Measurements from ENCODE around the gene NAA40.
A peak's percentile ranks its signal among the peaks of the same experiment; 100 is the strongest.

Gene NAA40

GRCh38 chr11:63938479-63939396 is at the start of gene NAA40:
Gene NAA40 (plus strand): TSS chr11:63939002. CDS start chr11:63939097, 95 bp downstream.
- H3K4me2 ChIP-seq, result peak within 1 kb of the TSS; percentile 95 to 99 (median 97)
- H3K9ac ChIP-seq, result peak within 1 kb of the TSS; percentile 78 to 89 (median 83)
- no peaks in the 10 kb centered on the region for H3K27me3 ChIP-seq
- no peaks in the 10 kb centered on the region for H3K9me3 ChIP-seq (replicated peaks in 1 of 11)
- no peak for TF ChIP-seq Cebpa-rat (IDR thresholded peaks at IDR 0.05)
- H3K4me1 ChIP-seq, result peaks cover 42 to 62% (median 52%) of the 10 kb centered on the region in 10 experiments
- H3K36me3 ChIP-seq, result peaks cover 0 to 20% (median 13%) of the 10 kb centered on the region in 11 experiments; a peak in 10 of 22 replicates
- peak within 1 kb of the TSS; percentile 60 to 86 (median 79); a peak in 21 of 22 replicates for H3K27ac ChIP-seq
- H4K20me1 ChIP-seq, result peaks cover 7 to 31% (median 15%) of the 10 kb centered on the region in 11 experiments; a peak in 18 of 22 replicates
- peak within 1 kb of the TSS; percentile 72 to 87 (median 78) for H3K4me3 ChIP-seq

GRCh38 chr11:63889344-63889743 is 49.5 kb upstream of the NAA40 start:
- H3K36me3 ChIP-seq, result peaks cover 28 to 74% (median 55%) of the 10 kb centered on the region in 11 experiments
- no peaks in the 10 kb centered on the region for H3K27me3 ChIP-seq
- H3K4me1 ChIP-seq, result peaks cover 45 to 88% (median 69%) of the 10 kb centered on the region in 10 experiments
- H3K27ac ChIP-seq, result peak overlapping the region in 10 of 11 experiments; percentile 70 to 86 (median 76); a peak in 19 of 22 replicates
- H4K20me1 ChIP-seq, result peaks cover 94 to 100% (median 98%) of the 10 kb centered on the region in 11 experiments
- H3K9me3 ChIP-seq (replicated peaks in 1 of 11), result peaks cover 0 to 6% (median 0%) of the 10 kb centered on the region in 11 experiments; a peak in 2 of 22 replicates
- H3K4me2 ChIP-seq, result peak overlapping the region; percentile 90 to 98 (median 94)
- peak overlapping the region in 2 of 10 experiments; percentile 55 to 65; a peak in 1 of 20 replicates for H3K4me3 ChIP-seq
- TF ChIP-seq Cebpa-rat (IDR thresholded peaks at IDR 0.05), result no peak
- peak overlapping the region in 10 of 11 experiments; percentile 56 to 76 (median 69); a peak in 15 of 22 replicates for H3K9ac ChIP-seq

- TF ChIP-seq Cebpa-rat (IDR thresholded peaks at IDR 0.05), result no peak
- peaks cover 45 to 78% (median 62%) of the 10 kb centered on the region in 10 experiments for H3K4me1 ChIP-seq
- H3K9ac ChIP-seq, result no peak overlapping the region
- no peak overlapping the region for H3K4me3 ChIP-seq
- peaks cover 94 to 100% (median 98%) of the 10 kb centered on the region in 11 experiments for H4K20me1 ChIP-seq
- H3K27me3 ChIP-seq, result no peaks in the 10 kb centered on the region
- peak overlapping the region in 2 of 11 experiments; percentile 76 to 77; a peak in 2 of 22 replicates for H3K27ac ChIP-seq
- peaks cover 0 to 6% (median 0%) of the 10 kb centered on the region in 11 experiments; a peak in 2 of 22 replicates for H3K9me3 ChIP-seq (replicated peaks in 1 of 11)
- H3K4me2 ChIP-seq, result peak overlapping the region in 5 of 11 experiments; percentile 92 to 98 (median 97); a peak in 4 of 22 replicates
- H3K36me3 ChIP-seq, result peaks cover 35 to 74% (median 55%) of the 10 kb centered on the region in 11 experiments
Observed at GRCh38 chr11:63890368-63890767, 48.4 kb upstream of the NAA40 start.

GRCh38 chr11:63892228-63892627 is 46.6 kb upstream of the NAA40 start:
- Histone ChIP-seq H3K36me3 (peaks cover 52 to 80% (median 72%) of the 10 kb centered on the region in 11 experiments), H4K20me1 (peaks cover 85 to 100% (median 98%) of the 10 kb centered on the region in 11 experiments), H3K9me3 (replicated peaks in 1 of 11) (peaks cover 0 to 6% (median 0%) of the 10 kb centered on the region in 11 experiments; a peak in 2 of 22 replicates), H3K4me2 (peak overlapping the region in 1 of 11 experiments; percentile 42; a peak in 1 of 22 replicates), H3K4me1 (peaks cover 32 to 60% (median 46%) of the 10 kb centered on the region in 10 experiments), H3K27ac (no peak overlapping the region), H3K27me3 (no peaks in the 10 kb centered on the region), H3K4me3 (no peak overlapping the region), H3K9ac (no peak overlapping the region)
- no peak for TF ChIP-seq Cebpa-rat (IDR thresholded peaks at IDR 0.05)

GRCh38 chr11:63893355-63893754 is 45.4 kb upstream of the NAA40 start:
- peaks cover 78 to 100% (median 98%) of the 10 kb centered on the region in 11 experiments for H4K20me1 ChIP-seq
- no peak overlapping the region for H3K4me3 ChIP-seq
- H3K9ac ChIP-seq, result no peak overlapping the region
- no peaks in the 10 kb centered on the region for H3K27me3 ChIP-seq
- H3K36me3 ChIP-seq, result peaks cover 63 to 91% (median 83%) of the 10 kb centered on the region in 11 experiments
- no peak overlapping the region for H3K27ac ChIP-seq
- TF ChIP-seq Cebpa-rat (IDR thresholded peaks at IDR 0.05), result no peak
- H3K4me1 ChIP-seq, result peaks cover 21 to 48% (median 35%) of the 10 kb centered on the region in 10 experiments
- H3K9me3 ChIP-seq (replicated peaks in 1 of 11), result peaks cover 0 to 6% (median 0%) of the 10 kb centered on the region in 11 experiments; a peak in 2 of 22 replicates
- H3K4me2 ChIP-seq, result no peak overlapping the region

- H3K27ac ChIP-seq, result no peak overlapping the region
- H3K9me3 ChIP-seq (replicated peaks in 1 of 11), result peaks cover 0 to 6% (median 0%) of the 10 kb centered on the region in 11 experiments; a peak in 2 of 22 replicates
- no peak overlapping the region for H3K9ac ChIP-seq
- peaks cover 86 to 98% (median 93%) of the 10 kb centered on the region in 11 experiments for H3K36me3 ChIP-seq
- TF ChIP-seq Cebpa-rat (IDR thresholded peaks at IDR 0.05), result no peak
- no peak overlapping the region for H3K4me2 ChIP-seq
- peaks cover 4 to 21% (median 11%) of the 10 kb centered on the region in 10 experiments; a peak in 15 of 20 replicates for H3K4me1 ChIP-seq
- no peak overlapping the region for H3K4me3 ChIP-seq
- H3K27me3 ChIP-seq, result no peaks in the 10 kb centered on the region
- peaks cover 51 to 100% (median 83%) of the 10 kb centered on the region in 11 experiments for H4K20me1 ChIP-seq
Observed at GRCh38 chr11:63896071-63896470, 42.7 kb upstream of the NAA40 start.

- Histone ChIP-seq H3K9ac (peak overlapping the region in 1 of 11 experiments; percentile 4; a peak in 1 of 22 replicates), H4K20me1 (peaks cover 40 to 100% (median 79%) of the 10 kb centered on the region in 11 experiments), H3K27me3 (no peaks in the 10 kb centered on the region), H3K36me3 (peaks cover 93 to 100% (median 97%) of the 10 kb centered on the region in 11 experiments), H3K4me3 (no peak overlapping the region), H3K27ac (no peak overlapping the region), H3K4me2 (no peak overlapping the region), H3K4me1 (peaks cover 0 to 6% (median under 1%) of the 10 kb centered on the region in 10 experiments; a peak in 3 of 20 replicates), H3K9me3 (replicated peaks in 1 of 11) (peaks cover 0 to 6% (median 0%) of the 10 kb centered on the region in 11 experiments; a peak in 2 of 22 replicates)
- TF ChIP-seq Cebpa-rat (IDR thresholded peaks at IDR 0.05), result no peak
Observed at GRCh38 chr11:63897459-63898146, 41.2 kb upstream of the NAA40 start.

GRCh38 chr11:63901660-63902059 is 37.1 kb upstream of the NAA40 start:
- no peak overlapping the region for H3K4me2 ChIP-seq
- no peak for TF ChIP-seq Cebpa-rat (IDR thresholded peaks at IDR 0.05)
- H3K36me3 ChIP-seq, result peaks cover 93 to 96% (median 95%) of the 10 kb centered on the region in 11 experiments

More at GRCh38 chr11:63901660-63902059, 37.1 kb upstream of the NAA40 start:
- no peak overlapping the region for H3K27ac ChIP-seq
- no peak overlapping the region for H3K9ac ChIP-seq
- no peaks in the 10 kb centered on the region for H3K27me3 ChIP-seq
- H3K9me3 ChIP-seq (replicated peaks in 1 of 11), result no peaks in the 10 kb centered on the region
- peaks cover 8 to 94% (median 42%) of the 10 kb centered on the region in 11 experiments; a peak in 14 of 22 replicates for H4K20me1 ChIP-seq
- H3K4me1 ChIP-seq, result peaks cover 11 to 17% (median 15%) of the 10 kb centered on the region in 10 experiments
- no peak overlapping the region for H3K4me3 ChIP-seq

All from BLaER1 treated with 17β-estradiol and CSF1 and Interleukin-3, amounts not matched to agents 10 nM and 100 nM (cell line).